HG03045 (cell line): ENCODE results near the gene RBM34.
"Not testable (repeated sequence)": the region's sequence is repeated elsewhere in the genome, so short reads cannot be mapped to it uniquely, and the experiment has no call there.

Experiments used
- ATAC-seq: cut with Tn5 transposase; IDR thresholded peaks from one replicate; pipeline ENCODE4 v1.9.1; 2021; ENCODE audit warnings: mild to moderate bottlenecking, moderate library complexity; ENCODE audit not compliant: unreplicated experiment

Gene RBM34

GRCh38 chr1:235122348-235122747 is 38.7 kb downstream of the RBM34 start:
- no peak for ATAC-seq

GRCh38 chr1:235113183-235113917 is 47.7 kb downstream of the RBM34 start:
- no peak for ATAC-seq

GRCh38 chr1:235112297-235113182 is 48.5 kb downstream of the RBM34 start:
- ATAC-seq, result no peak

GRCh38 chr1:235111107-235111506 is 49.9 kb downstream of the RBM34 start:
- ATAC-seq, result no peak

GRCh38 chr1:235108876-235109275 is 52.2 kb downstream of the RBM34 start:
- ATAC-seq, result no peak

- ATAC-seq, result no peak
Measured at GRCh38 chr1:235108185-235108593, 52.9 kb downstream of the RBM34 start.

GRCh38 chr1:235107368-235108184 is 53.5 kb downstream of the RBM34 start:
- no peak for ATAC-seq

GRCh38 chr1:235106457-235106856 is 54.6 kb downstream of the RBM34 start:
- ATAC-seq, result no peak

- ATAC-seq, result peak; percentile 87
Measured at GRCh38 chr1:235105051-235106043, 55.7 kb downstream of the RBM34 start.

- ATAC-seq, result no peak
Measured at GRCh38 chr1:235102993-235103411, 58.0 kb downstream of the RBM34 start.

GRCh38 chr1:235102259-235102582 is 58.8 kb downstream of the RBM34 start:
- no peak for ATAC-seq

GRCh38 chr1:235101558-235102258 is 59.3 kb downstream of the RBM34 start:
- no peak for ATAC-seq

- no peak for ATAC-seq
Measured at GRCh38 chr1:235100194-235100772, 60.8 kb downstream of the RBM34 start.

GRCh38 chr1:235098991-235099390 is 62.1 kb downstream of the RBM34 start:
- no peak for ATAC-seq

GRCh38 chr1:235098547-235098946 is 62.5 kb downstream of the RBM34 start:
- no peak for ATAC-seq

GRCh38 chr1:235097501-235097900 is 63.5 kb downstream of the RBM34 start:
- ATAC-seq, result not testable (repeated sequence)

GRCh38 chr1:235095938-235096562 is 65.0 kb downstream of the RBM34 start:
- ATAC-seq, result no peak

- peak; percentile 55 for ATAC-seq
Measured at GRCh38 chr1:235093696-235094592, 67.1 kb downstream of the RBM34 start.
